ENCODE data around the gene CPM. TPM values are rescaled to one million over a fixed set of nuclear protein-coding genes. Genes with fewer than 3 reads are reported as not detected.

CPM gene
- total RNA-seq, 1 experiment from 2014 or later = 0.89 TPM

GRCh38 chr12:68854554-68854953 lies 78.4 kb downstream of the CPM start:
- Mint-ChIP-seq H3K4me3 (ENCODE audit: unreplicated experiment) (no peak overlapping the region), H3K36me3 (ENCODE audit: insufficient read depth, unreplicated experiment) (peaks cover 72% of the 10 kb centered on the region), H3K4me1 (ENCODE audit: insufficient read depth, unreplicated experiment) (no peaks in the 10 kb centered on the region), H3K27ac (ENCODE audit: low read depth, unreplicated experiment) (no peak overlapping the region), H3K9me3 (ENCODE audit: unreplicated experiment) (no peaks in the 10 kb centered on the region), H3K27me3 (ENCODE audit: insufficient read depth, unreplicated experiment) (no peaks in the 10 kb centered on the region)
- DNase-seq (ENCODE audit: unreplicated experiment) = no peak
- CTCF ChIA-PET = no interaction called here
- no TSS peak for BruUV-seq (replicated peaks)
- intact Hi-C loops (cut with micrococcal nuclease) = no loop called here
- TF ChIP-seq, protein P1, sequence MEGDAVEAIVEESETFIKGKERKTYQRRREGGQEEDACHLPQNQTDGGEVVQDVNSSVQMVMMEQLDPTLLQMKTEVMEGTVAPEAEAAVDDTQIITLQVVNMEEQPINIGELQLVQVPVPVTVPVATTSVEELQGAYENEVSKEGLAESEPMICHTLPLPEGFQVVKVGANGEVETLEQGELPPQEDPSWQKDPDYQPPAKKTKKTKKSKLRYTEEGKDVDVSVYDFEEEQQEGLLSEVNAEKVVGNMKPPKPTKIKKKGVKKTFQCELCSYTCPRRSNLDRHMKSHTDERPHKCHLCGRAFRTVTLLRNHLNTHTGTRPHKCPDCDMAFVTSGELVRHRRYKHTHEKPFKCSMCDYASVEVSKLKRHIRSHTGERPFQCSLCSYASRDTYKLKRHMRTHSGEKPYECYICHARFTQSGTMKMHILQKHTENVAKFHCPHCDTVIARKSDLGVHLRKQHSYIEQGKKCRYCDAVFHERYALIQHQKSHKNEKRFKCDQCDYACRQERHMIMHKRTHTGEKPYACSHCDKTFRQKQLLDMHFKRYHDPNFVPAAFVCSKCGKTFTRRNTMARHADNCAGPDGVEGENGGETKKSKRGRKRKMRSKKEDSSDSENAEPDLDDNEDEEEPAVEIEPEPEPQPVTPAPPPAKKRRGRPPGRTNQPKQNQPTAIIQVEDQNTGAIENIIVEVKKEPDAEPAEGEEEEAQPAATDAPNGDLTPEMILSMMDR (IDR thresholded peaks at IDR 0.05; ENCODE audit: unreplicated experiment) = no peak
- POLR2A ChIA-PET = interaction anchor here (0.6 to 0.7 kb wide), 2 partner anchors 38 to 780 kb away, joined by 3 read pairs; no protein-coding TSS in a partner anchor

GRCh38 chr12:68854078-68854468 lies 78.9 kb downstream of the CPM start:
- no peaks in the 10 kb centered on the region for H3K4me1 Mint-ChIP-seq (ENCODE audit: insufficient read depth, unreplicated experiment)
- no TSS peak for BruUV-seq (replicated peaks)
- no peak for DNase-seq (ENCODE audit: unreplicated experiment)
- H3K27me3 Mint-ChIP-seq (ENCODE audit: insufficient read depth, unreplicated experiment) = no peaks in the 10 kb centered on the region
- no peak overlapping the region for H3K27ac Mint-ChIP-seq (ENCODE audit: low read depth, unreplicated experiment)
- ChIA-PET CTCF (no interaction called here), POLR2A (no interaction called here)
- peaks cover 77% of the 10 kb centered on the region for H3K36me3 Mint-ChIP-seq (ENCODE audit: insufficient read depth, unreplicated experiment)
- intact Hi-C loops (cut with micrococcal nuclease) = no loop called here
- H3K9me3 Mint-ChIP-seq (ENCODE audit: unreplicated experiment) = no peaks in the 10 kb centered on the region
- H3K4me3 Mint-ChIP-seq (ENCODE audit: unreplicated experiment) = no peak overlapping the region
- TF ChIP-seq, protein P1 (IDR thresholded peaks at IDR 0.05; ENCODE audit: unreplicated experiment) = no peak

- Mint-ChIP-seq H3K9me3 (ENCODE audit: unreplicated experiment) (no peaks in the 10 kb centered on the region), H3K4me3 (ENCODE audit: unreplicated experiment) (no peak overlapping the region), H3K27ac (ENCODE audit: low read depth, unreplicated experiment) (no peak overlapping the region), H3K27me3 (ENCODE audit: insufficient read depth, unreplicated experiment) (no peaks in the 10 kb centered on the region), H3K36me3 (ENCODE audit: insufficient read depth, unreplicated experiment) (peaks cover 82% of the 10 kb centered on the region), H3K4me1 (ENCODE audit: insufficient read depth, unreplicated experiment) (no peaks in the 10 kb centered on the region)
- ChIA-PET POLR2A (interaction anchor here (0.6 to 0.9 kb wide), 2 partner anchors 12 to 57 kb away, joined by 3 to 5 read pairs; no protein-coding TSS in a partner anchor), CTCF (no interaction called here)
- no TSS peak for BruUV-seq (replicated peaks)
- TF ChIP-seq, protein P1 (IDR thresholded peaks at IDR 0.05; ENCODE audit: unreplicated experiment) = no peak
- no peak for DNase-seq (ENCODE audit: unreplicated experiment)
- intact Hi-C loops (cut with micrococcal nuclease) = no loop called here
Measured at GRCh38 chr12:68853396-68854077, 79.4 kb downstream of the CPM start.

DNA sequence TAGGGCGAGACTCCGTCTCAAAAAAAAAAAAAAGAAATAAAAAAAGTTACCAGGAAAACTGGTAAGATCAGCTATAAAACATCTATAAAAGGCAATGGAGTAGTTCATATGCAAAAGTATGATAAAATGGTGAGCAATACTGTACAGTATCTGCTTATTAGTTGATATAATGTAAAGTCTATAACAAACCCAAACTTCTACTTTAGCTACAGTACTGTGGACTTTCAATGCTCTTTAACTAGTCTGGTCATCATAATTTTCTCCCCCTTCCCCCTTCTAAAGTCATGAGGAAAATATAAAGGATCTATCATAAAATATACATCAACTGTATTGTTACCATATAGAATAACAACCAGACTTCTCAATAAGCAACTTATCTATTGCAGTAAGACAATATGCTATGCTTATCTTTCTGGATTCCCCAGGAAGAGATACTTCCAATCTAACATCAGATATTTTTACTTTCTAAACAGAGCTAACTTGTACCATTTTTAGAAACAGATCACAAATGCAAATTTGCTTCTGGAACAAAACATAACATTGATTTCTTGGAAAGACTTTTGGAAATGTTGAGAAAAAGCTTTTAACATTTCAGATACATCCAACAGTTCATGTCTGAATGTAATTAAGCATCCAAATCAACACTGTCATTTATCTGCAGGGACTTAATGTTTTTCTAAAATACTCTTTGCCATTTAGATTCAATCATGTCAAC lies 81.2 kb downstream of the CPM start:
- DNase-seq (ENCODE audit: unreplicated experiment) = no peak
- ChIA-PET POLR2A (interaction anchor here (0.9 kb wide), 1 partner anchor 44 kb away, joined by 3 read pairs; the partner anchor contains the start of gene MDM2), CTCF (interaction anchor here (1.3 kb wide), 1 partner anchor 8 kb away, joined by 3 read pairs; no protein-coding TSS in a partner anchor)
- peaks cover 86% of the 10 kb centered on the region for H3K36me3 Mint-ChIP-seq (ENCODE audit: insufficient read depth, unreplicated experiment)
- intact Hi-C loops (cut with micrococcal nuclease) = no loop called here
- no peaks in the 10 kb centered on the region for H3K9me3 Mint-ChIP-seq (ENCODE audit: unreplicated experiment)
- TF ChIP-seq, protein P1 (IDR thresholded peaks at IDR 0.05; ENCODE audit: unreplicated experiment) = no peak
- no peaks in the 10 kb centered on the region for H3K27me3 Mint-ChIP-seq (ENCODE audit: insufficient read depth, unreplicated experiment)
- H3K27ac Mint-ChIP-seq (ENCODE audit: low read depth, unreplicated experiment) = no peak overlapping the region
- BruUV-seq (replicated peaks) = TSS peak; percentile 3
- H3K4me1 Mint-ChIP-seq (ENCODE audit: insufficient read depth, unreplicated experiment) = no peaks in the 10 kb centered on the region
- H3K4me3 Mint-ChIP-seq (ENCODE audit: unreplicated experiment) = no peak overlapping the region
